Activated effector memory CD4-positive, alpha-beta T cell treated with Interleukin-2 at 50 U/mL for 16 hours (primary cell): ENCODE results near the gene IGF1R.
A peak's percentile ranks its signal among the peaks of the same experiment; 100 is the strongest.

Experiments used
- DNase-seq: peaks from one replicate; pipeline ENCODE4 v3.0.0-alpha.2; 2020

The IGF1R gene

DNA sequence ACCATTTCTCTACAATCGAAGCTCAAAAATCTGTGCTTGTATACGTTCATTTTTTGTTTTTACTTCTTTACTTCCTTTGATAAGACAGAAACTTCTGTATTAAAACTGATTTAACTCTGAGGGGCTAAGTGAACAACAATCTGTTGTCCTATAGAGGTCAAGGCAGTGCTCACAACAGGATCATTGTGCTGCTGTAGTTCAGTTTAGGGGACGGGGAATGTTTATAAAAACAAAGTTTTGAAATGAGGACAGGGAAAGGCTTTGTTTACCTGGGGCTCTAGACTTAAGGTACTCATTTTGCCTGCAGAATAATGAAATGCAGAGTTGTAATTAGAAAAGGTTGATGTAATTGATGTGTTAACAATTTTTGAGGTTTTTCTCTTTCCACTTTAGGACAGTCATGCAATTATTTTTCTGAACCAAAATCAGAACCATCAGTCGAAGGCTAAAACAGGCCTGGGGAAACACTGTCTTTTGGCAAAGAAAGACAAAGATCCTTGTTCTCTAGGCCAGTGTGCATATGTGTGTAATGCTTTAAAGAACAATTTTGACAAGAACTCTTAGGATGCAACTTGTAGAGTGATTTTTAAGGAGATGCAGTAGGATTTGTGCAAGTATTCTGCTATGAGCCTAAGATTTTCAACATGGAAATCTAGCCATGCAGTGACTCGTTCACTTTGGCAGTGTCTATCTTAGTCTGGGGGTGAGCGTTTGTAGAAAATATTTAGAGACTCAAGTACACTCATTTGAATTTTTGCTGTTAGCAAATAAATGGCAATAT, 194.0 kb downstream of the IGF1R start:
- DNase-seq: no peak

DNA sequence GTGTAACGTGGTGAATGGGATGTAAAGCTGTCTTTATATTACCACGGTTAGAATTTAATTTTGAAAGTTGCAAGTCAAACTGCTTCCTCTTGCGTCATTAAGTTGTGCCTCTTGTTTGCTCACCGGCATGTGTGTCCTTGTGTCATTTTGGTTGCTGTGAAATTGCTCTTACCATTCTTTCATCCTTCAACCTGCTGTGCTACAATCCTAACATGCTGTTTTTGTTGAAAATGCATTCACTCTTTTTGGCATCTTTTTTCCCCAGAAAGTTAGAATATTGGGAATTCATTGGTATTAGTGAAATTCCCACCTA, 194.6 kb downstream of the IGF1R start:
- no peak for DNase-seq

DNA sequence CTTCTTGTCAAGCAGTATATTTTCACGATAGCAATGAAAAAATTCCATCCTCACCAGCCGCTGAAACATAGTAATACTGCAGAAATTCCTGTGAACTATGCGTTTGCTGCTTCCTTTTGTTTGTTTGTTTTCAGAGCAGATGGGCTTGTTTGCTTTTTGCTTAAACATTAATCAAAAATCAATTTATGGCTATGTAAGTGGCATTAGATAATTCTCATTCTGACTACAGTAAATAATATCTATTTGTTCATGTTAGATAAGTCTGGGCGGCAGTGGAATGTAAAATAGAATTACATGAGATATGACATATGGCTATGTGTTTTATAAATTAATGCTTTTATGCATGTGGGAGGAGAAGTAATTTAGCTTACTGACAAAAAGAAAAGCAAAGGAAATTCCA, 195.5 kb downstream of the IGF1R start:
- no peak for DNase-seq

DNA sequence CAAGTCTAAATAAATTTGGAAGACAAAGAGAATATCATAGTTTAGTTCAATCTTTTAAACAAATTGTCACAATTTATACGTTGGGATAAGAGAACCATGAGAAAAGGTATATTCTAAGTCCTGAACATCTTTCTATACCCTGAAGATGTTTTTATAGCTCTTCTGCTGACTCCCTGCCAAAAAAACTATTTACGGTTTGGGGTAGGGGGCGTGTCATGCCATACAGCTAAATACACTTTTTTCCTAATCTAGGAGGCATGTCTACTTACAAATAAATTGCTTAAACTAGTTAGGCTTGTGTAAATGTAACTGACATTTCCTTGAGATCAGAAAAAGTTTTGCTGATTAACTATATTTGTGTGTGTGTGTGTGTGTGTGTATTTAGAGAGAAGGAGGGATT, 195.9 kb downstream of the IGF1R start:
- no peak for DNase-seq

DNA sequence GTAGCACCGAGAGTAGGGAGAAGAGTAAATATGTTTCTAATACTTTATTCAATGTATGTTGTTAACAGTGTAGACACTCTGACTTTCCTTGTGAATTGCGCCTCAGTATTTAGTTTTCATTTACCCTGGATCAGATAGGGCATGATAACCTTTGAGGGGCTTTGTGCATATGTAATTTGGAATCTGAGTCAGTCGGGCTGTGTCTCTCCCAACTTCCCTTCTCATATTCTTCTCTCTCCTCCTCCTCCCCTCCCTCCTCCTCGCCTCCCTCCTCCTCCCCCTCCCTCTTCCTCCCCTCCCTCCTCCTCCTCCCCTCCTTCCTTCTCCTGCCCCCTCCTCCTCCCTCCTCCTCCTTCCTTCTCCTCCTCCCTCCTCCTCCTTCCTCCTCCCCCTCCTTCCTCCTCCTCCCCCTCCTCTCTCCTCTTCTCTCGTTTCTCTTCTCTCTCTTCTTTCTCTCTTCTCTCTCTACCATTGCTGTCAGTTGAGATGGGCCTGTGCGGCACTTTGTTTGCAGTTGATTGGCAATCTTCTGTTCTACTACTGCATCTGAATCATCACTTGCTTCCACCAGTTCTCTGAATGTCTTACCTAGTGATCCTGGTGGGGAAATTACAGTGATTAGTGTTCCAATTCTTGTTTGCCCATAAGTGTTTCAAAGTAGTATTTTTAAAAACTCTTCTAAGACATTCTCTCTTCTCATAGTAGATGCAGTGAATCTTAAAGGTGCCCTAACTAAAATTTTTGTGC, 197.0 kb downstream of the IGF1R start:
- DNase-seq: no peak

DNA sequence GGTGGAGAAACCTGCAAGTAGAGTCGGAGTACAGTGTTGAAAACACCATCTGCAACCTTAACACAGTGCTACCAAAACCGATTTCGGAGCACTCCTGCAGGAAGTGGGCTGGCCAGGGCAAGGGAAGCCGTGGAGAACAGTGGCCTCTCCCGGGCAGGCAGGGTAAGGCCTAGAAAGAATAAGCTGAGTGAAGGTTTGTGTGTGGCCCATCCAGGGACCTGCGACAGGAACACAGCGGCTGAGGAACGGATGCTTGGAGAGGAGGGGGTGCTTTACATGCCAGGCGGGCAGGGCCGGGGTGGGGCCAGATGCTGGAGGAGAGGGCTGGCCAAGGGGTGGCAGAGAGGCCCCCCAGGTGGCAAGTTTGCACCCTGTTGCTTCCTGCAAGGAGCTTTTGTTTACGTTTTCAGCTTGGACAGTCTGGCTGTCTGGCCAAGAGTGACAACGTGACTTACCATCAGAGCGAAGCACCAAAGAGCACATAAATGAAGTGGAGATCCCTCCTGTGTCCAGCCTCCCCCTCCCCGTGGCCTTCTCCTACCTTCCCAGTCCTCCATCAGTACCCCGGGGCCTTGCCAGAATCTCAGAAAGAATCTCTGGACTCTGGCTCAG, 202.7 kb downstream of the IGF1R start:
- peak; percentile 60 for DNase-seq

DNA sequence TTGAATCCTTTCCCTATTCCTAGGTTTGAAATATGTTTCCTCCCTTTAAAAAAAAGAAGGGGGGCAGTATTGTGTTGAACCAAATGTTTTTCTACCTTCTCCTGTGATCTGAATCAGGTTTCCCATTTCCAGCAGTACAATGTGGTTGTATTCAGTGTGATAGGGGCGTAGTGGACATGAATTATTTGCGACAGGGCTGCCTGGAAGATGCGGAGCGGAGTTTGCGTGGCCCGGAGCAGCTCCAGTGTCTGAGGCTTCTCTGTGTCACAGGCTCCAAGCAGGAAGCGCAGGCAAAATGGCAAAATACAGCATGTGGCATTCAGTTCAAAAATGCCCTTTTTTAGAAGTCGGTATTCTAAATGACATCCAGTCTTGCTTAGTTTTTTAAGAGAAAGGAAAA, 204.8 kb downstream of the IGF1R start:
- peak; percentile 63 for DNase-seq

DNA sequence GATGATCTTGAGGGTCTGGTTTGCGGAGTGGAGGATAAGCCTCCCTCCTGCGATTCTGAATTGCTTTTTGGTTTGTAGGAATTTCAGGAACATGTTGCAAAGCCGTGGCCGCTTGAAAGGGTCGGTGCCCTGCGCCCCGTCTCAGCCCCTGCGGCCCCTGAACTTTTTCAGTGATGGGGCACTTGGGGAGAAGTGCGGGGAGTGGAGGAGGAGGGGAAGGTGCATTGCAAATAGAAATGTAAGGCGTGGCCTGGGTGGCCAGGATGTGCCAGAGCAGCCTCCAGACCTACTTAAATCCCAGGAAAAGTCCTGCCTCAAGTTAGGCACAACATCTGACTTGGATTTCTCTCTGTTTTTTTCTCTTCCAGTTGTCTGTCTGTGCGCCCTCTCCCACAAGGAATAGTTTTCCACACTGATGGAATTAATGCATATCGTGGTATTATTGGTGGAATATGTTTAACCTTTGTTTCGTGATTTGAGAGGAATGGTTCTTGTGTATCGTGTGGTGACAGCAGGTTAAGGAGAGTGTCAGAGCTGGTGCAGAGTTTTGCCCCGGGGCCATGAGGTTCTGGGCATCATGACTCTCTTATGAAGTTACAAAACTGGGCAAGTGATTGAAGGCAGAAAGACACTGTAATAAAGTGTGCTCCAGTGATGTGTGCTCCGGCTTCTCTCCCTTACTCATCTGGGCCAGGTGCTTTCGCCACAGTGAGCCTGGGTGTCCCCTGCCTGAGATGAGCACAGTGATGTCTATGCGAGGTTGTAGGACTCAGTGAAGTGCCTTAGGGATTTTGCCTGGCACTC, 205.5 kb downstream of the IGF1R start:
- no peak for DNase-seq

DNA sequence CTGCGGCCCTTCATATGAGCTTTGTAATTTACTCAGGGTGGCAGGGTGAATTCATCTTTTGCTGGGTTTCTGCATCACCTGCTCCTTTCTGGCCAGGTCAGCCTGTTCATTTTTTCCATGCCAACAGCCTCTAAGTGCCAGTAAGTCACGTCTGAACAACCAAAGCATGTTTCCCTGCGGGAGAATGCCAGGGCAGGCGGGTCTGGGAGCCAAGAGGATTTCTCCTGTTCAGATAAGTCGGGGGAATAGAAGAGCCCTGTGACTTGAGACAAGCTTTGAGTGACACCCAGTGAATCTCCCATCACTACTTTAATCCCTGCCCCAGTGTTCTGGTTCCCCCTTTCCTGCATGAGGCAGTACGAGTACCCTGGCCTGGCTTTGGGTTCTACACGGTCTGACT, 206.2 kb downstream of the IGF1R start:
- no peak for DNase-seq

DNA sequence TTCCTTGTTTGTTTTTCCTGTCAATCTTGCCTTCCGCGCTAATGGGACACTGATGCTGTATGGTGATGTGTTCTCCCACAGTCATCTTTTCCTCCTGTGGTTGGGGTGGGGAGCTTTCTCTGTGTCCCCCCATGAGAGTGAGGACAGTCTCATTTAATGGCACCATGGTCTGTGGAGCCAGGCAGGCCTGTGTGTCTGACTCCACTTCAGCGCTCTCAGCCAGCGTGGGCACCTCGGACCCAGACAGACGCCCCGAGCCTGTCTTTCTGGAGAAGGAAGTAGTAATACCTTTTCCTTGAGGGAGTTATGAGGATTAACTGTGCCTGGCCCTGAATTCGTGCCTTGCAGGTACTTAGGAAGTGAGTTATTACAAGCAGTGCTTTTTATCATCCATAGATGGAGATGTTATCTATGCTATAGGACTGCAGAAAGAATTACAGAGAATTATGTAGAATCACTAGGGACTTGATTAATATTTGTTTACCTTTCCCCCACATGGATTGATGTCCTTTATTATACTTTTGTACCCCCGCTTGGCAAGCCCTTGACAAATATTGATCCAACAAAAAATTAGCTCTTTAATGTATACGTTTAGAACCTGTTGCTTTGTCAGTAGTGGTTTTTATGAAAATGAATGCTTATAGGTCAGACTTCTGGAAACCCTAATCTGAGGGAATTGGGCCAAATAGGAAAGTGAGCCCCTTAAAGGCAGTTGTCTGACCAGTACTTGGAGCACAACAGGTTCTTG, 206.9 kb downstream of the IGF1R start:
- DNase-seq: no peak

DNA sequence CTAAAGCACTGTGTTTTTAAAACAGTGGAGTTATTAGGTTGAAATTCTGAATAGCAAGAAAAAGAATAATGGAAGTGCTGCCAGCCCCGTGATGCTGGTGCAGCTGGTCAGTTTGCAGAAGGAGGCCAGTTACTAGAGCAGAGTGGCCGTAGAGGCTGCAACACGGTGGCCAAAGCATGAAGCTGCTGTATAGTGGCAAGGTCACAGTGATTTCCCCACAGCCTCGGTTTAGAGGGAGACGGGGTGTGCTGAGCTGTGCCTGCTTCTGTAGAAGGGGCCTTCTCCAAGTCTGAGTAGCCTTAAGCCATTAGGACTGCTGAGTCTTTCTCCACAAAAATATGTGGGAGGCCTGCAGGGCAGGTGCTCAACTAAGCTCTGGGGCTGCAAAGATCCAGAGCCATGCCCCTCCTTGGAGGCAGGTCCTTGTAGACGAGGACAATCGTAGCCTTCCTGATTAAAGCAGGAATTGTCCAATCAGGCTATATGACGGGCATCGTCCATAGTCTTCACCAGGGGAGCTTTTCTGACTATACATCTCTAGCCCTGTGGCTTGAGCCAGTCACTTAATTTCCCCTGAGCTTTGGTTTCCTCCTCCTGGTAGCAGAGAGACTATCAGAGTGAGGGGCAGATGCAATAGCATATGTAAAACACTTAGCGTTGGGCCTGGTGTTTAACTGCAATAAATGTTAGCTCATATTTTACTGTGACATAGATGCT, 207.6 kb downstream of the IGF1R start:
- no peak for DNase-seq

DNA sequence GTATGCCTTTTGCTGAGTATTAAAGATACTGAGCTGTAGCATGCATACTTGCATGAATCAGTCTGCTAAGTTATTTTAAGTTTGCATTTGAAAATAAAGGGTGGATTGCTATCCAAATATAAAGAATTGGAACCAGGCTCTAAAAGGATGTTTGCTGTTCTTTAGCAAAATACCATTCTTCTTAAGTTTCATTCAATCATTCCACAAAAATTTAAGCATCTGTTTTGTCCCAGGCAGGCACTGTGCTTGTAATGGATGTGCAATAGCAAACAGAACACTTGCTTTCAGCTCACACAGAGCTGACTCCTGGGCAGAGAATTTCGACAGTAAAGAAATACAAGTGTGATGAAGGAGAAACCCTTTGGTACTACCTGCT, 208.2 kb downstream of the IGF1R start:
- no peak for DNase-seq

DNA sequence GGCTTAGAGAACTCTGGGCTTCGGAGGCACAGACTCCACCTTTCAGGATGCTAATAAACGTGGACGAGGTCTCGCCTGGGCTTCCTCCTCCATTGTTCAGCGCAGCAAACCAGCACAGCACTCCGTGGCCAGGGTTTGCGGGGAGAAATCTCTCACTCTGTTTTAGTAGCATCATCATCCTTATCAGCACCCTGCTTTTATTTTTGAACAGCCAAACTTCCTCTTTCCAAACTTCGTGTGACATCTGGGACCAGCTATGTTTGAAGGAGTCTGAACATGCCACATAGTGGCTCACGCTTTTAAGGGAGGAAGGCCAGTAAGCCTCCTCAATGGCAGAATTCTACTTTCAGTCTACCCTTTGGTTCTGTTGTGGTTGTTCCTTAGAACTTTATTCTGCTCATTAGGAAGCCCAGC, 210.3 kb downstream of the IGF1R start:
- DNase-seq: no peak

DNA sequence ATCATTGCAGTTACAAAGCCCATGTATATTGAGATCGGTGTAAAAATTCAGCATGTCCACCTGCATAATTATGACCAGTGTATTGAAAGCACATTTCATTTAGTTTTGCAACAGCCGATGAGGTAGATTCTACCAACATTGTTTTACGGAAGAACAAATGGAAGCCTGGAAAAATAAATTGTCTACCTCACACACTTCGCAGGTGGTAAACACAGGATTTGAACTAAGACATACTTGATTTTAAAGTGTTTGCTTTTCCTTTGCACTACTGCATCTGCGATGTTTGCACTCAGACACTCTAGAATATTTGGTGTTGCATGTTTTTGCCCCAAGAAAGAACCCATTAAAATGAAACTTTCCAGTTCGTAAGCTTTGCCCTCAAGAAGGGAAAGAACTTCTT, 210.8 kb downstream of the IGF1R start:
- no peak for DNase-seq

DNA sequence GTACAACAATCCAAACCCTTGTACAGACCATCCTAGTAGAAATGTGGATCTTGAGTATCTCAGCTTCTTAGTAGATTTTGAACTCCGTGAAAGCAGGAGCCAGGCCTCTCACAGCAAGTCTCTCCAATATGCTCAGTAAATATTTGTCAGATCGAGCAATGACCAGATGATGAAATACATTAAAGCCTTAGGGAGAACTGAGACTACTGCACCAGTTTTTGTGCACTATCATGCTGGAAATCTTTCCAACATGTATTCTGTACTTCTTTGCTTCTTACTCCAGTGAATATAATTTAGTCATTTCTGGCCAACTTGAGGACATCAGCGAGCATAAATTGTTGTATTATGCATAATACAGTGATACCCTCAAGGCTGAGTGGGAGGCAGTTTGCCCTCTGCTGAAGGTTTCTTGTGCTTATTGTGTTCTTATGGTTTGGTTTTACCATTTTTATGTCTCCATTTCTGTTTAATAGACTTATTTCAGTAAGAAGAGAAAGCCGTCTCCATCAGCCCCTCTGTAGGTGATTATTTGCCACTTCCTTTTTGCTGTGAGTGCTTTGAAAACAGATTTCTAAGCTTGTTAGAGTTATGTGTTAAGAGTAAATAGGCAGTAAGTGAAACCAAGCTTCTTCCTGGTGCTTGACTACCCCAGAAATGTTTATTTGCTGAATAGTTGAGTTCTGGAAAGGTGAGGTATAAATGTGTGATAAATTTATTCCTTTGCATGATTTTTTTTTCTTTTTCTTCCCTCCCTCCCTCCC, 212.1 kb downstream of the IGF1R start:
- no peak for DNase-seq

DNA sequence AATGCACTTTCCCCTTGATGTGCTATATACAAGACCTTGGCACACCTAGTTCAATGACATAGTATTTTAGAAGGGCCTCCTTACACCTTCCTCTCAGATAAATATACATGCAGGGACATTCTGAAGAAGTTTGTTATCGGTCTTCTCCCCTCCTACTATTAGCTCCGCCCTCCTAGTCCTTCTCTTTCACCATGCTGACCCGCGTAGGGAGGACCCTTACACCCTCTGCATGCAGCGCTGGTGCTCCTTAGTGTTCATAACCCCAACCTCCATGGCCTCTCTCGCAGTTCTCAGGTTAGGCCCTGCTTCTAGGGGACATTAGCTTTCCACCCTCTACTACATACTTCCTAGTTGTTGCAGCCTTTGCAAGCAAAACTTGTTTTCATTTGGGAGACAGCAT, 212.8 kb downstream of the IGF1R start:
- DNase-seq: no peak

DNA sequence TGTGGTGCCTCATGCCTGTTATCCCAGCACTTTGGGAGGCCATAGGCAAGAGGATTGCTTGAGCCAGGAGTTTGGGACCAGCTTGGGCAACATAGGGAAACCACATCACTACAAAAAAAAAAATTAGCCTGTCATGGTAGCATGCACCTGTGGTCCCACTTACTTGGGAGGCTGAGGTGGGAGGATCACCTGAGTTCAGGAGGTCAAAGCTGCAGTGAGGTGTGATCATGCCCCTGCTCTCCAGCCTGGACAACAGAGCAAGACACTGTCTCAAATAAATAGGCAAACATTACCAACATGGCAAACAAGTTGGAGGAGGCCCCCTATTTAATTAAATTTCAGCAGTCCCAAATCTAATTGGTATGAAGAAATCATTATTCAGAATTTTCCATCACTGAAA, 215.6 kb downstream of the IGF1R start:
- no peak for DNase-seq

DNA sequence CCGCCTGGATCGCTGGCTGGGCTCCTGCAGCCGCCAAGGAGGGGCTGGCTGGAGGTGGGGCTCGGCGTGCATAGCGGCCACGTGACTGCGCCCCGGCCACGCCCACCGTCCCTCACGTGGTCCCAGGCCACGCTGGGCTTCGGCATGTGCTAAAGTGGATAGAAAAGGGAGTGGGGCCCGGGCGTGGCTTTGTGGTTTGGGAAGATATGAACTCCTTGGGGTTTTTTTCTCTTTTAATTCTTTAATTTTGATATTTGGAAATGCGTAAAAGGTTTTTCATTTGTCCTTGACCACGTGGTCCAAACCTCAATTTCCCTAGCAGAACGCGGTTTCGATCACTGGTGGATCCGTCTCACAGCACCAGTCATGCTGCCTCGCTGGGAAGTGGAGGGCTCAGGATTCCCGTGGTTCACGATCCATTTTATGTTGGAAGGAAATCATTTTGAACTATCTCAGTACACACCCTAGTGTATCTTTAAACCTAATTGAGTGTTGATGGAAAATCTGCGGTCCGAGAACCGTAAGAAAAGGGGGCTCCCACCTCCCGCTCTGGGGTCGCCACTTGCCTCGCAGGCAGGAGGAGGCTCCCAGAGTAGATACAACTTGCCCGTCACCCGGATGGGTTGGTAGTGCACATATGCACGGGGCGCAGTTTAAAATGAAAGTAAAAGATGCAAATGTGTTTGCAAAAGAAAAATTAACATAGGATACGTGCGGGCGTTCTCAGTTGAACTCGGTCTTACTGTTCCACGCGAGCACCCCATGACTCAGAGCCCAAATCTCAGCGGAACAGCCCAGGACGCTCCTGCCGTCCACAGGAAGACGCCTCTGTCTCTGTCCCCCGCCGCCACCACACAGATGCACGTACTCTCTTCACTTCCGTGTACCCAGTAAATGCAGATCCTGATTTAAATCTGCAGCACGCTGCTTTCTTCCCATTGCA, 217.3 kb downstream of the IGF1R start:
- DNase-seq: peak; percentile 60

DNA sequence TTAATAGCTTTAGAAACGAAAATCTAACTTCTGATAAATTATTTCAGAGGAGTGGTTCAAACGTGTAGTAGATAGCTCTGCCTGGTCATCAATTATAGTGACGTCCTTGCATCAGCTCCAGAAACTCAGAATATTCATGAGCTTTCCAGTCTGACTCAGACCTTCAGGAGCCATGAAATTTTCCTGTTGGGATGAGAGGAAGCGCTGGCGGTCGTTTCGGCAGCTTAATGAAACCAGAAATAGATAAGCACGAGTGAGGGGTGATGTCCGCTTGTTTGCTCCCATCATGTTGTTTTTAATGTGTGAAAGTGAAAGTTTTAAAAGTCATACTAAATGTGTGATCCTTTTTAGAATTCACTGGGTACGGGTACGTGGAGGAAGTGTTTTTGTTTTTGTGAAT, 218.2 kb downstream of the IGF1R start:
- DNase-seq: no peak

DNA sequence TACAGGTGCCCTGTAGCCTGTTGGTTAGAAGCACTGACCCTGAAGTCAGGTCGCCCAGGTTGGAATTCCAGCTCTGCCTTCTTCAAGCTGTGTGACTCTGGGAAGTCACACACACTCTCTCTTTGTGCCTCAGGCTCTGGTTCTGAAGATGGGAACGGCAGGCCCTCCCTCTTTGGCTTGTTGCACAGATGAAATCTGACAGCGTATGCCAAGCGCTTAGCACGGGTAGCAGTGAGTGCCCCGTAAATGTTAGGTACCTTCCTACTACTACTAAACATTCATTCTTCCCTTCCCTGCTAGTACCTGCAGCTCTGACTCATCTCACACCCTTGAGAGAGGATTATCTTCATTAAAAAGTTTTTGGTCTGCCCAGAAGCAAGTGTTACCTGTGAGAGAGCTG, 220.2 kb downstream of the IGF1R start:
- no peak for DNase-seq
